Measurements from ENCODE around the gene RFLNA.
A peak's percentile ranks its signal among the peaks of the same experiment; 100 is the strongest.
"Not testable (repeated sequence)": the region's sequence is repeated elsewhere in the genome, so short reads cannot be mapped to it uniquely, and the experiment has no call there.

RFLNA gene

GRCh38 chr12:124319368-124320050 lies 24.6 kb downstream of the RFLNA start:
- DNase-seq (ENCODE audit: low spot score), result no peak
- FAIRE-seq, result no peak

- FAIRE-seq, result no peak
- peak; percentile 72 for DNase-seq (ENCODE audit: low spot score)
These were observed 26.2 kb downstream of the RFLNA start for GRCh38 chr12:124321040-124321481.

- DNase-seq (ENCODE audit: low spot score) (no peak), FAIRE-seq (no peak)
These were observed 26.8 kb downstream of the RFLNA start for GRCh38 chr12:124321556-124322270.

GRCh38 chr12:124322271-124322998 lies 27.5 kb downstream of the RFLNA start:
- FAIRE-seq, result no peak

GRCh38 chr12:124322999-124323328 lies 28.1 kb downstream of the RFLNA start:
- not testable (repeated sequence) for DNase-seq (ENCODE audit: low spot score); FAIRE-seq

More at GRCh38 chr12:124322271-124322998, 27.5 kb downstream of the RFLNA start:
- DNase-seq (ENCODE audit: low spot score), result no peak

- DNase-seq (ENCODE audit: low spot score) (no peak), FAIRE-seq (peak; percentile 91)
These were observed 29.1 kb downstream of the RFLNA start for GRCh38 chr12:124323771-124324530.

GRCh38 chr12:124324803-124325705 lies 30.2 kb downstream of the RFLNA start:
- no peak for FAIRE-seq

GRCh38 chr12:124326104-124326503 lies 31.2 kb downstream of the RFLNA start:
- no peak for DNase-seq (ENCODE audit: low spot score)
- FAIRE-seq, result no peak

More at GRCh38 chr12:124324803-124325705, 30.2 kb downstream of the RFLNA start:
- DNase-seq (ENCODE audit: low spot score), result no peak

- no peak for DNase-seq (ENCODE audit: low spot score)
- no peak for FAIRE-seq
These were observed 32.0 kb downstream of the RFLNA start for GRCh38 chr12:124326871-124327270.

- DNase-seq (ENCODE audit: low spot score) (no peak), FAIRE-seq (no peak)
These were observed 32.6 kb downstream of the RFLNA start for GRCh38 chr12:124327362-124328043.

- FAIRE-seq, result no peak
These were observed 33.2 kb downstream of the RFLNA start for GRCh38 chr12:124328116-124328515.

GRCh38 chr12:124328636-124329035 lies 33.7 kb downstream of the RFLNA start:
- FAIRE-seq (no peak), DNase-seq (ENCODE audit: low spot score) (no peak)

More at GRCh38 chr12:124328116-124328515, 33.2 kb downstream of the RFLNA start:
- no peak for DNase-seq (ENCODE audit: low spot score)

GRCh38 chr12:124332058-124332672 lies 37.3 kb downstream of the RFLNA start:
- DNase-seq (ENCODE audit: low spot score) (no peak), FAIRE-seq (no peak)

- FAIRE-seq (no peak), DNase-seq (ENCODE audit: low spot score) (no peak)
These were observed 38.0 kb downstream of the RFLNA start for GRCh38 chr12:124332900-124333299.

GRCh38 chr12:124333724-124334123 lies 38.8 kb downstream of the RFLNA start:
- FAIRE-seq (peak; percentile 86), DNase-seq (ENCODE audit: low spot score) (no peak)

GRCh38 chr12:124334266-124334665 lies 39.4 kb downstream of the RFLNA start:
- FAIRE-seq, result no peak
- DNase-seq (ENCODE audit: low spot score), result no peak

GRCh38 chr12:124334976-124335375 lies 40.1 kb downstream of the RFLNA start:
- no peak for DNase-seq (ENCODE audit: low spot score)
- no peak for FAIRE-seq

- DNase-seq (ENCODE audit: low spot score) (no peak), FAIRE-seq (no peak)
These were observed 40.7 kb downstream of the RFLNA start for GRCh38 chr12:124335426-124336183.

GRCh38 chr12:124336184-124336437 lies 41.2 kb downstream of the RFLNA start:
- DNase-seq (ENCODE audit: low spot score), result no peak
- FAIRE-seq, result no peak
